ENCODE measurements around the gene RAD51B.

Gene RAD51B

DNA sequence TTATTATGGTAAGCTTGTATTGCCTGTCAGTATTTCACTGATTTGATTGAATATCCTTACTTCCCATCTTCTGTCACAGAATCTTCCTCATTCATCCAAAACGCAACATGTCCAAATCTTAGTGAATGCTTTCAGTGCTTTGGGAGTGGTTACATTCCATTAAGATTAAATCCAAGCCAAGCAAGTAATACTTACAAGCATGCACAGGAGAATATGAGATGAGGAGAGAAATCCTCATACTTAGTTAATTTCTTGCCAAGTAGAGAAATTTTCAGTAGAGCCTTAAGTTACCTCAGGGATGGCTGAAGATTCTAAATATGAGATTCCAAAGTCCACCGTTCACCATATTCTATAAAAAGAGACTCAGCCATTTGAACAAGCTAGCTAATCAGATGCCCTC is 316.0 kb downstream of the RAD51B start:
- no peaks in the 10 kb centered on the region for H3K27me3 ChIP-seq (ENCODE audit: control insufficient read depth, insufficient read depth, low read length)
- no peak overlapping the region for H3K9ac ChIP-seq (ENCODE audit: low read length)
- H3K9me3 ChIP-seq (ENCODE audit: control insufficient read depth, low read depth, low read length) = no peaks in the 10 kb centered on the region
- H3K4me3 ChIP-seq (ENCODE audit: low read length) = no peak overlapping the region
- no peaks in the 10 kb centered on the region for H3K36me3 ChIP-seq (ENCODE audit: control insufficient read depth, low read depth, low read length)
- H3K4me1 ChIP-seq (ENCODE audit: control insufficient read depth, low read depth, low read length) = peaks cover 22% of the 10 kb centered on the region
- H3K27ac ChIP-seq (ENCODE audit: low read length) = no peak overlapping the region

DNA sequence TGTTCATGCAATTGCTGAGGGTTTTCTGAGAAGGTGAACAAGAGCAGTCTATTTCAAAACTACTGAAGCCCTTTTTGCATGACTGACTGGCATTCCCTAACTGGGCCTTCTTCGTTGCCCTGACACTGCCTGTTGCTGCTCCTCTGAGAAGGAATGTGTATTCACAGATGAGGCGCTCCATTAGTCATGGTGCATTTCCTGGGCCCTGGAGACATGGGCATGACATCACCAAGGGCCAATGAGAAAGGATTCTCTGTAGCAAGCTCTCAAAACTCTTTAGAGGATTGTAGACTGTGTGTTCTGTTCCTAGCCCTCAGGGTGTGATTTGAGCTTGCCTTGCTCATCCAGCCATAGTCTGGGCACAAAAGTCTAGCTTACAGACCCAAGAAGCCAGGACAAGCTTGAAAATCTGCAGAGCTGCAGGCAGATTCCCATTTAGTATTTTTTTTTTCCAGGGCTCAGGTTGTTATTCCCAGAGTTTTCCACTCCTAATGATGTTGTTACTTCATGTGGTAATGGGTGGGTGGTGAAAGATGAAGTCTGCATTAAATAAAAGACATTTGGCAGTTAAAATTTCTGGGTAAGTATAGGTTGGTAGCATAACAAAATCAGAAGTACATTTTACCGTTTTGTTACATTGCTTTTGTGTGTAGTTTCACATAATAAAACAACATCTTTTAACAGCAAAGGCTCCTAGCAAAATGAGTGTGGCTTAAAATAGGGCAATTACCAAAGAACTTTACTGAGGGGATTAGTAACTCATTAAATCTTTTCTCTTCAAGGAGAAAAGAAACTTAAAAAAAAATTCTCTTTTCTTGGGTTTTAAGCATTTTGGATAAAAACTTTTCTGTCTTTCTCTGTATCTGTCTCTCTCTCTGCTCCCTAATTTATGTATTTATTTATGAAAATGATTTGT is 318.4 kb downstream of the RAD51B start:
- no peak overlapping the region for H3K9ac ChIP-seq (ENCODE audit: low read length)
- H3K4me3 ChIP-seq (ENCODE audit: low read length) = no peak overlapping the region
- no peaks in the 10 kb centered on the region for H3K9me3 ChIP-seq (ENCODE audit: control insufficient read depth, low read depth, low read length)
- H3K27ac ChIP-seq (ENCODE audit: low read length) = no peak overlapping the region
- H3K36me3 ChIP-seq (ENCODE audit: control insufficient read depth, low read depth, low read length) = no peaks in the 10 kb centered on the region
- no peaks in the 10 kb centered on the region for H3K27me3 ChIP-seq (ENCODE audit: control insufficient read depth, insufficient read depth, low read length)
- peaks cover 25% of the 10 kb centered on the region for H3K4me1 ChIP-seq (ENCODE audit: control insufficient read depth, low read depth, low read length)

DNA sequence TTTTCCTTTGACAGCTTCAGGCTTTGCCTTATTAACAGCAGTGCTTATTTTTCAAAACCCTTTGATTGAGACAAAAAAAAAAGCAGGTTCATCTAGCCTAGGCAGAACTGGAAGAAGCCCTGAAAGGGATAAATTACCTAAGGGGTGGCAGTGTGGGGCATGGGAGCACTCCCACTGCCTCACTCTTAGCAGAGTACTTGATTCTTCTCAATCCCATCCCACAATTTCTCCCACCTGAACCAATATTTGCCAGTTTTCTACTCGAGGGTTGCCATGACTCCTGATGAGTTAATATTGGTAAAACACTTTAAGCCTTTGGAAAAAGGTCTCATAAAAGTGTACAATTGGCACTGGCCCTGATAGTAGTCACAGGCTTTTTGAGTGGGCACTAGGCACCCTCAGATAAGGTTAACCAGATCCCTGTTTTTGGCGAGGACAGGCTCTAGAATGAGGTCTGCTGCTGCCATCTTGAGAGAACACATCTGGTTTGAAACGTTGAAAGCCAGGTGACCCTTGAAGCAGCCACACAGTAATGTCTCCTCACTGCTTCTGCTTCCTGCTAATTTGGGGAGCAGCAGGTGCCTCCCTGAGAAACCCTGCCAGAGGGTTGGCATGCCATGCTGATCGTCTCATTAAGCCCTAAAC is 320.0 kb downstream of the RAD51B start:
- Histone ChIP-seq H3K4me1 (ENCODE audit: control insufficient read depth, low read depth, low read length) (peaks cover 25% of the 10 kb centered on the region), H3K27ac (ENCODE audit: low read length) (no peak overlapping the region), H3K9ac (ENCODE audit: low read length) (no peak overlapping the region)

DNA sequence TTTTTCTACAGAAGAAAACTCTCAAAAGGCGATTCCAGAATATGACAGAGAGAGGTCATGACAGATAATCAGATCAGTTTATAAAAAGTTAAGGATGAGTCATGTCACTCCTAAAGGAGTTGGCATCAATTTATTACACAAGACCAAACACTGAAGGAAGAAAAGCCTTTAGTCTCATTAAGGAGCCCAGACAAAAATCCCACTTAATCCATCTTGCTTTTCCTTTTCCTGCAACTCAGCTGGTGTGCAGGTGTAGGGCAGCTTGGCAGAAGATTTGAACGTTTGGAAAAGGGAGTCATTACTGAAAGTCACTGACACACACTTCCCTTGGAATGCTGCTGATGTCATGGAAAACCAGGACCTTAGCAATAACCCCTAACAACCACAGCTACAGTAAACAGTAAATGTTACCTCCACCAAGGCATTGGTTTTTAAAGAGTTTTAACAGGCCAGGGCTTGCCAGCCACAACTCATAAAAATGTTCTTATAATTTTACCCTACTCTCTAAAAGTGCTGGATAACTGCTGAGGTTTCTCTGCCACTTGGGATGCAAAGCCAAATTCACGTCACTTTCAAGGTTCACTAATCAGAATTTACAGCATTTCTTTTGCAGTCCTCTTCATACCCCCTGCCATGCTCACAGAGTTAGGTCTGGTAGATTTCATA is 320.6 kb downstream of the RAD51B start:
- Histone ChIP-seq H3K9ac (ENCODE audit: low read length) (peak overlapping the region; percentile 2), H3K27ac (ENCODE audit: low read length) (no peak overlapping the region), H3K4me1 (ENCODE audit: control insufficient read depth, low read depth, low read length) (peaks cover 25% of the 10 kb centered on the region)

More for the DNA sequence above, 320.0 kb downstream of the RAD51B start:
- Histone ChIP-seq H3K36me3 (ENCODE audit: control insufficient read depth, low read depth, low read length) (no peaks in the 10 kb centered on the region), H3K4me3 (ENCODE audit: low read length) (no peak overlapping the region), H3K27me3 (ENCODE audit: control insufficient read depth, insufficient read depth, low read length) (no peaks in the 10 kb centered on the region), H3K9me3 (ENCODE audit: control insufficient read depth, low read depth, low read length) (no peaks in the 10 kb centered on the region)

DNA sequence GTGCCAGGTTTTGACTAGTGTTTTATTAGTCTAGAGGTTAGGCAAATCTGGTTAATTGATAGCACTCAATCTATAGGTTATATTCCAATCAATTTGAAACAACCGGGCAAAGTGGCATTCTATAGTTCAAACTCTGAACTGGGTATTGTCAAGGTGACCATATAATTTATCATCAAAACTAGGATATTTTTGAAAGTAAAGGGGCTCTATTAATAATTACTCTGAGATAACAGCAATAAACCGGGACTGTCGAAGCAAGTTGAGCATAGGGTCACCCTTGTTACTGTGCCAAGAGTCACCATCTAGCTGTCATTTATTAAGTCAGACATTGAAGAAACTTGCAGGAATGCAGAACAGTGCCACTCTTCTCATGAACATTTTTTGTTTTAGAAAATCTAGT is 321.2 kb downstream of the RAD51B start:
- no peak overlapping the region for H3K27ac ChIP-seq (ENCODE audit: low read length)
- H3K27me3 ChIP-seq (ENCODE audit: control insufficient read depth, insufficient read depth, low read length) = no peaks in the 10 kb centered on the region
- no peak overlapping the region for H3K4me3 ChIP-seq (ENCODE audit: low read length)
- H3K4me1 ChIP-seq (ENCODE audit: control insufficient read depth, low read depth, low read length) = peaks cover 25% of the 10 kb centered on the region
- H3K36me3 ChIP-seq (ENCODE audit: control insufficient read depth, low read depth, low read length) = no peaks in the 10 kb centered on the region
- peak overlapping the region; percentile 2 for H3K9ac ChIP-seq (ENCODE audit: low read length)
- no peaks in the 10 kb centered on the region for H3K9me3 ChIP-seq (ENCODE audit: control insufficient read depth, low read depth, low read length)

More for the DNA sequence above, 320.6 kb downstream of the RAD51B start:
- Histone ChIP-seq H3K36me3 (ENCODE audit: control insufficient read depth, low read depth, low read length) (no peaks in the 10 kb centered on the region), H3K27me3 (ENCODE audit: control insufficient read depth, insufficient read depth, low read length) (no peaks in the 10 kb centered on the region), H3K9me3 (ENCODE audit: control insufficient read depth, low read depth, low read length) (no peaks in the 10 kb centered on the region), H3K4me3 (ENCODE audit: low read length) (no peak overlapping the region)

DNA sequence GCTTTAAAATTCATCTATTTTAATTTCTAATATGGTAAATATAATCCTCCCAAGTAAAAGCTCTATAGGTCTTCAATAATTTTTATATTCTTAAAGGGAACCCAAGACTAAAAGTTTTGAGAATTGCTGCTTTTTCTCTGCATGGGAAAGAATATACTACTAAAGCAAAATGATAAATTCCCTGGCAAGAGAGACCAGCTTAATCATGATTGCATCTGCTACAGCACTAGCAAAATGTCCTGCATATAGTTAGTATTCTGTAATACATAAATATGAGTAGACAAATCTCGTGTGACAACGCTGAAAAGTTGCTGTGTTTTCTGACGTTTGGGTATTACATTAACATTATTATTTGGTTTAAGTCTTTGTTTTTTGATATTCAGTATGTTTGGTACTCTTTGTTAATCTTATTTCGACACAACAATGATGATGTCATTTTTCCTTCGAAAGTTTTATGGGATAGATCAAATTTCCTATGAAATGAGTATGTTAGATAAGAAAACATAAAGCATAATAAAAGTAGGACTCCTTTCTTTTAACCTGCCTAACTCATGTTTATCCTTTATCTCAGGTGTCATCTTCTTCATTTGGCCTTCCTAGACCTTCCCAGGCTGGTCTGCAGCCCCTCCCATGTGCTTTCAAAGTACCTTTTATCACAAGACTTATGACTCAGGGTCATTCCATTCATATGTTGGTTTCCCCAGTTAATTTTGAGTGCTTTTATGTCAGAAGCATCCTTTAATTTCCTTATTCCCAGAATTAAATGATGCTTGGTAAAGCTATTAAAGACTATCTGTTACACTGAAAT is 321.9 kb downstream of the RAD51B start:
- no peak overlapping the region for H3K4me3 ChIP-seq (ENCODE audit: low read length)
- H3K9ac ChIP-seq (ENCODE audit: low read length) = no peak overlapping the region
- H3K9me3 ChIP-seq (ENCODE audit: control insufficient read depth, low read depth, low read length) = no peaks in the 10 kb centered on the region
- no peaks in the 10 kb centered on the region for H3K27me3 ChIP-seq (ENCODE audit: control insufficient read depth, insufficient read depth, low read length)
- no peaks in the 10 kb centered on the region for H3K36me3 ChIP-seq (ENCODE audit: control insufficient read depth, low read depth, low read length)
- H3K4me1 ChIP-seq (ENCODE audit: control insufficient read depth, low read depth, low read length) = peaks cover 25% of the 10 kb centered on the region
- no peak overlapping the region for H3K27ac ChIP-seq (ENCODE audit: low read length)

DNA sequence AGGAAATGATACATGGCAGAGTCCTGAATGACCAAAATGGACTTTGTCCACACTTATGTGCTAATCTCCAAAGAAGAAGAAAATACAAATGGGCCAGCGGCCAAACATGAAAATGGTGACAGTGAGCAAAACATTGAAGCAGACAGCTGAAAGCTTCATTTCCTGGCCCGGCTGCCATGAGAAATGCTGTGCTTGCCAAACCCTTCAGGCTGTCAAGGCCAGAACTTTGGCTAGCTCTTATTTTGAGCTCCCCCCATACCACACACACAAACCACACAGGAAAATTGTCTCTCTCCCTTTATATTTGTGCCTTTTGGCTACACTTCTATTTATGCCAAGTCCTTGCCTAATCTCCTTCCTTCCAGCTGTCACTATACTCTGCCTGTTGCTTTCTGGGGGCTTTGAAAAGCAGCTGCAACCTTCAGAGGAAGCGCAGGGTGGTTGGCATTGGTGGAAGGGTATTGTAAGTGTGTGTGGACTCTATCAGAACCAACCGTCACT is 323.8 kb downstream of the RAD51B start:
- Histone ChIP-seq H3K9me3 (ENCODE audit: control insufficient read depth, low read depth, low read length) (no peaks in the 10 kb centered on the region), H3K27me3 (ENCODE audit: control insufficient read depth, insufficient read depth, low read length) (no peaks in the 10 kb centered on the region), H3K27ac (ENCODE audit: low read length) (no peak overlapping the region), H3K4me3 (ENCODE audit: low read length) (no peak overlapping the region), H3K9ac (ENCODE audit: low read length) (no peak overlapping the region), H3K4me1 (ENCODE audit: control insufficient read depth, low read depth, low read length) (peaks cover 13% of the 10 kb centered on the region), H3K36me3 (ENCODE audit: control insufficient read depth, low read depth, low read length) (no peaks in the 10 kb centered on the region)

DNA sequence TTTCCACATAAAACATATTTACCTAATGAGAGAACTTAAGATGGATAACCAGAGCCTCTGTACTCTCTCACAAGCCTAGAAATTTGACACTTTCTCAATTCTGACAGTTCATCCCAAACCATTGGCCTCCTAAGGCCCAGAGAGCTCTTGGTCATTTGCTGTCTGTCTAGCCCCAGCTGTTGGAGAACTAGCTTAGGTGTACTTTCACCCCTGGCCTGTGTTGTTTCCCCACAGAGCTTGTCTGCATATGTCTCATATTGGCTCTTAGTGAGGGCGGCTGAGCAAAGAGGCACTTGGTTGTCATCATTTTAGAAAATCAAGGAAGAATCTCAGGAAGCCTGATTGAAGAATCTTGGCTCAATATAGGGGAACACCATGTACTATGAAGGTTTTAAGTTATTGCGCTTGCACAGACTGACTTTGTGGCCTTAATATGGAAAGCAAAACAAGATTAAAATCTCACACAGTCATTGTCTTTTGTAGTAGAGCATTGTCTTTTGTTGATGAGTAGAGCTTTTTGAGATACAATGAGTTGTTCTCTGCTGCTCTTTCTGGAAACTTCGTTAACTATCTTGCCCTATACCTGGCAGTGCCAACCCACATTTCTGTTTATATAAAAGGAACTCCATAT is 324.6 kb downstream of the RAD51B start:
- H3K4me3 ChIP-seq (ENCODE audit: low read length) = no peak overlapping the region
- H3K9ac ChIP-seq (ENCODE audit: low read length) = no peak overlapping the region
- peaks cover 9% of the 10 kb centered on the region for H3K4me1 ChIP-seq (ENCODE audit: control insufficient read depth, low read depth, low read length)
- H3K27ac ChIP-seq (ENCODE audit: low read length) = no peak overlapping the region
- no peaks in the 10 kb centered on the region for H3K9me3 ChIP-seq (ENCODE audit: control insufficient read depth, low read depth, low read length)
- no peaks in the 10 kb centered on the region for H3K27me3 ChIP-seq (ENCODE audit: control insufficient read depth, insufficient read depth, low read length)
- no peaks in the 10 kb centered on the region for H3K36me3 ChIP-seq (ENCODE audit: control insufficient read depth, low read depth, low read length)

DNA sequence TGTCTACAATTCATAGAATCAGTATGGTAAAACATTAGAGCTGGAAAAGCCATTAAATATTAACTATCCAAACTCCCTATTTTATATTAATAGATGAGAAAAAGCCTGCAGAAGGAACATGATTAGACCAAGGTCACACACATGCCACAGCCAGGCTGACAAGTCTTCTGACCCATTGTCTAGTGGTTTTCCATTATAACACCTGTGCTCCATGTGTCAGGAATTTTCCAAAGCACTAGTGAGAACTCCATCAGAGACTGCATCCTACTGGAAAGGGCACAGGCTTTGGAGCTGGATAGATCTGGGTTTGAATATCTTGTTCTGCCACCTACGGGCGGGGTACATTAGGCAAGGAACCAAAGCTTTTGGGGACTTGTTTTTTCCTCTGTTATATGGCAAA is 325.5 kb downstream of the RAD51B start:
- no peaks in the 10 kb centered on the region for H3K27me3 ChIP-seq (ENCODE audit: control insufficient read depth, insufficient read depth, low read length)
- H3K9ac ChIP-seq (ENCODE audit: low read length) = no peak overlapping the region
- H3K9me3 ChIP-seq (ENCODE audit: control insufficient read depth, low read depth, low read length) = no peaks in the 10 kb centered on the region
- H3K4me3 ChIP-seq (ENCODE audit: low read length) = no peak overlapping the region
- no peaks in the 10 kb centered on the region for H3K36me3 ChIP-seq (ENCODE audit: control insufficient read depth, low read depth, low read length)
- no peak overlapping the region for H3K27ac ChIP-seq (ENCODE audit: low read length)
- H3K4me1 ChIP-seq (ENCODE audit: control insufficient read depth, low read depth, low read length) = peaks cover 8% of the 10 kb centered on the region

DNA sequence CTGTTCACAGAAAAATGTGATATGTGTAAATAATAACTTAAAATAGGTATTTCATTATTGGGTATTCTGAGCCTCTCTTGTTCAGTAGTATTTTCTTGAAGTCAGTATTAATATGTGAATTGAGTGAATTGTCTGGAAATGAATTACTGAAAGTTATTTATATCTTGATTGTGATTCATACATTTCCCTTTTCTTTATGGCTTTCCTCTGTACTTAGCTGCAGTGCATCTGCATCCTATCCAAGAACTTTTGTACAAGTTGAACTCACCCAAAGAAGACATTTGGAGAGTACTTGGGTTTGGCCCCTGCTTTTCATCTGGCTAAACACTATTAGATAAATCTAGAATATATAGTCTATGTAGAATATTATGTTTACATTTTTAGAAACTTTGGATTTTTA is 326.0 kb downstream of the RAD51B start:
- peaks cover 3% of the 10 kb centered on the region for H3K4me1 ChIP-seq (ENCODE audit: control insufficient read depth, low read depth, low read length)
- H3K9me3 ChIP-seq (ENCODE audit: control insufficient read depth, low read depth, low read length) = no peaks in the 10 kb centered on the region
- H3K9ac ChIP-seq (ENCODE audit: low read length) = no peak overlapping the region
- H3K36me3 ChIP-seq (ENCODE audit: control insufficient read depth, low read depth, low read length) = no peaks in the 10 kb centered on the region
- H3K27me3 ChIP-seq (ENCODE audit: control insufficient read depth, insufficient read depth, low read length) = no peaks in the 10 kb centered on the region
- H3K4me3 ChIP-seq (ENCODE audit: low read length) = no peak overlapping the region
- no peak overlapping the region for H3K27ac ChIP-seq (ENCODE audit: low read length)

Data from iPS-18a (cell line).